HG02763 (cell line): ENCODE data around the gene DIP2C.
A peak's percentile ranks its signal among the peaks of the same experiment; 100 is the strongest.
"Not testable (repeated sequence)": the region's sequence is repeated elsewhere in the genome, so short reads cannot be mapped to it uniquely, and the experiment has no call there.

Source experiments
- ATAC-seq: cut with Tn5 transposase; IDR thresholded peaks from one replicate; pipeline ENCODE4 v1.9.1; 2021; ENCODE audit warnings: mild to moderate bottlenecking, moderate library complexity; ENCODE audit not compliant: unreplicated experiment

The DIP2C gene

GRCh38 chr10:324593-324992 is 364.9 kb downstream of the DIP2C start:
- ATAC-seq: no peak

GRCh38 chr10:323651-324293 is 365.7 kb downstream of the DIP2C start:
- ATAC-seq: peak; percentile 80

GRCh38 chr10:323046-323445 is 366.4 kb downstream of the DIP2C start:
- not testable (repeated sequence) for ATAC-seq

- no peak for ATAC-seq
These were observed 368.7 kb downstream of the DIP2C start for GRCh38 chr10:320771-321170.

- no peak for ATAC-seq
These were observed 371.5 kb downstream of the DIP2C start for GRCh38 chr10:317926-318325.

GRCh38 chr10:317271-317769 is 372.1 kb downstream of the DIP2C start:
- ATAC-seq: peak; percentile 95

GRCh38 chr10:316390-316789 is 373.1 kb downstream of the DIP2C start:
- ATAC-seq: no peak

- ATAC-seq: no peak
These were observed 374.6 kb downstream of the DIP2C start for GRCh38 chr10:314871-315270.

- ATAC-seq: no peak
These were observed 375.1 kb downstream of the DIP2C start for GRCh38 chr10:314381-314780.

GRCh38 chr10:311901-312665 is 377.4 kb downstream of the DIP2C start:
- ATAC-seq: no peak

- no peak for ATAC-seq
These were observed 378.4 kb downstream of the DIP2C start for GRCh38 chr10:310976-311639.

- no peak for ATAC-seq
These were observed 379.1 kb downstream of the DIP2C start for GRCh38 chr10:310371-310770.

- no peak for ATAC-seq
These were observed 380.8 kb downstream of the DIP2C start for GRCh38 chr10:308572-309085.

- ATAC-seq: no peak
These were observed 381.4 kb downstream of the DIP2C start for GRCh38 chr10:308101-308500.

GRCh38 chr10:307659-308058 is 381.8 kb downstream of the DIP2C start:
- no peak for ATAC-seq

GRCh38 chr10:306675-307185 is 382.7 kb downstream of the DIP2C start:
- ATAC-seq: no peak

GRCh38 chr10:306007-306674 is 383.3 kb downstream of the DIP2C start:
- ATAC-seq: no peak

- ATAC-seq: no peak
These were observed 384.4 kb downstream of the DIP2C start for GRCh38 chr10:305034-305433.

- no peak for ATAC-seq
These were observed 387.9 kb downstream of the DIP2C start for GRCh38 chr10:301536-301935.

GRCh38 chr10:300580-300979 is 388.9 kb downstream of the DIP2C start:
- ATAC-seq: not testable (repeated sequence)

GRCh38 chr10:299969-300368 is 389.5 kb downstream of the DIP2C start:
- ATAC-seq: no peak
